NCI-H748 treated with DMSO at 0.1 percent for 48 hours (cell line): ENCODE data around the gene KRTAP2-3.

Experiments used
- DNase-seq: peaks from one replicate; lab custom pipeline; 2025; lab: John Stamatoyannopoulos, UW

KRTAP2-3 gene

GRCh38 chr17:41029633-41030245 is 30.2 kb downstream of the KRTAP2-3 start, which contains the start of gene KRTAP1-4:
Gene KRTAP1-4, minus strand, starts transcription at chr17:41030195. Its CDS starts 117 bp downstream, at chr17:41030078.
- no peak for DNase-seq

- no peak for DNase-seq
Observed at GRCh38 chr17:41026715-41027471, 33.0 kb downstream of the KRTAP2-3 start, which contains the start of gene KRTAP1-5. Gene KRTAP1-5, minus strand, starts transcription at chr17:41027208. Its CDS starts 53 bp downstream, at chr17:41027155.

- DNase-seq, result no peak
Observed at GRCh38 chr17:41024697-41025096, 35.2 kb downstream of the KRTAP2-3 start.

GRCh38 chr17:41020336-41020735 is 39.6 kb downstream of the KRTAP2-3 start:
- peak; percentile 44 for DNase-seq

GRCh38 chr17:41019415-41019814 is 40.5 kb downstream of the KRTAP2-3 start:
- DNase-seq, result no peak

- DNase-seq, result no peak
Observed at GRCh38 chr17:41018541-41018940, 41.4 kb downstream of the KRTAP2-3 start.

GRCh38 chr17:41016578-41017215 is 43.2 kb downstream of the KRTAP2-3 start:
- no peak for DNase-seq

- DNase-seq, result no peak
Observed at GRCh38 chr17:41015454-41015853, 44.5 kb downstream of the KRTAP2-3 start.

GRCh38 chr17:41013606-41014005 is 46.3 kb downstream of the KRTAP2-3 start:
- DNase-seq, result no peak

GRCh38 chr17:41013181-41013580 is 46.7 kb downstream of the KRTAP2-3 start:
- DNase-seq, result no peak

GRCh38 chr17:41012326-41013120 is 47.4 kb downstream of the KRTAP2-3 start:
- DNase-seq, result no peak

GRCh38 chr17:41010441-41010840 is 49.5 kb downstream of the KRTAP2-3 start:
- DNase-seq, result no peak

GRCh38 chr17:41009936-41010335 is 50.0 kb downstream of the KRTAP2-3 start:
- no peak for DNase-seq

GRCh38 chr17:41009301-41009760 is 50.6 kb downstream of the KRTAP2-3 start:
- DNase-seq, result no peak
